CD4-positive, alpha-beta T cell treated with Interleukin-2 at 100 ng/mL for 4 hours (primary cell): ENCODE data around the gene LYPD1.

Experiments
- DNase-seq: peaks from one replicate; pipeline ENCODE4 v3.0.0-alpha.2; 2020; ENCODE audit warnings: low spot score

LYPD1 gene

DNA sequence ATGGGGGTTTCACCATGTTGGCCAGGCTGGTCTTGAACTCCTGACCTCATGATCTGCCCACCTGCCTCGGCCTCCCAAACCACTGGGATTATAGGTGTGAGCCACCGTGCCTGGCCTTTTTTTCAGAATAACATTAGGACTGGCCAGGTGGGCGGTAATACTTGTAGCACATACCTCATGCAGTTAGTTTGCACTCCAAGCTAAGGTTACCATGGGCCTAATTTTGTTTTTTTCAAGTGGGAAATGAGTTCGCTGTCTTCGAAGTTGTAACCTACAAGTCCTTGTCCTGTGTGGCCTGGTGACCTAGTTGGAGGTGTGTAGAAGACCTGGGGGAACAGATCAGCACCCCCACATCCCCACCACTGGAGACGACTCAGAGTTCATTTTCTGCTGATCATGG, 74.8 kb downstream of the LYPD1 start:
- DNase-seq = no peak
